Measurements from ENCODE around the gene TSSK2.

TSSK2 gene

GRCh38 chr22:19106886-19107729 is 24.0 kb upstream of the TSSK2 start:
- DNase-seq = no peak

DNA sequence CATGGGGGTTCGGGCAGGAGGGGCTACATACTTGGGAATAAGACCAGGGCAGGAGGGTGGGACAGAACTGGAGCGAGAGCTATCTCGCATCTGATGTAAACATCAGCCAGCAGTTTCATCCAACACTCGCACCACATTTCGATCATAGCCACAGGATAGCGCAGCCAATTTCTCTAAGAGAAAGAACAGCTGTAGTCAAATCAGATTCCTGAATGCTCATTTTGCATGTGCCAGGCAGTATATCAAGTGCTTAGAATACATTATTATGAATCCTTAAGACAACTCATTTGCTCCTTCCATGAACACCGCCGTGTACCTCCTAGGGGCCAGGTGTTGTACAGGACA is 23.4 kb upstream of the TSSK2 start:
- no peak for DNase-seq

DNA sequence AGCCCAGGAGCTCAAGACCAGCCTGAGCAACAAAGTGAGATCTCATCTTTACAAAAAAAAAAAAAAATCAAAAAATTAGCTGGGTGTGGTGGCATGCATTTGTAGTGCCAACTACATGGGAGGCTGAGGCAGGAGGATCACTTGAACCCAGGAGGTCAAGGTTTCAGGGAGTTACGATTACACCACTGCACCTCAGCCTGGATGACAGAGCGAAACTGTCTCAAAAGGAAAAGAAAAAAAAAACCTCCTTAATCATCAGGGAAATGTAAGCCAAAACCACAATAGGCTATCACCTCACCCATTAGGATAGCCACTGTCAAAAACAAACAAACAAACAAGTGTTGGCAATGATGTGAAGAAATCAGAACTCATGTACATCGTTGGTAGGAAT is 22.3 kb upstream of the TSSK2 start:
- DNase-seq = no peak

DNA sequence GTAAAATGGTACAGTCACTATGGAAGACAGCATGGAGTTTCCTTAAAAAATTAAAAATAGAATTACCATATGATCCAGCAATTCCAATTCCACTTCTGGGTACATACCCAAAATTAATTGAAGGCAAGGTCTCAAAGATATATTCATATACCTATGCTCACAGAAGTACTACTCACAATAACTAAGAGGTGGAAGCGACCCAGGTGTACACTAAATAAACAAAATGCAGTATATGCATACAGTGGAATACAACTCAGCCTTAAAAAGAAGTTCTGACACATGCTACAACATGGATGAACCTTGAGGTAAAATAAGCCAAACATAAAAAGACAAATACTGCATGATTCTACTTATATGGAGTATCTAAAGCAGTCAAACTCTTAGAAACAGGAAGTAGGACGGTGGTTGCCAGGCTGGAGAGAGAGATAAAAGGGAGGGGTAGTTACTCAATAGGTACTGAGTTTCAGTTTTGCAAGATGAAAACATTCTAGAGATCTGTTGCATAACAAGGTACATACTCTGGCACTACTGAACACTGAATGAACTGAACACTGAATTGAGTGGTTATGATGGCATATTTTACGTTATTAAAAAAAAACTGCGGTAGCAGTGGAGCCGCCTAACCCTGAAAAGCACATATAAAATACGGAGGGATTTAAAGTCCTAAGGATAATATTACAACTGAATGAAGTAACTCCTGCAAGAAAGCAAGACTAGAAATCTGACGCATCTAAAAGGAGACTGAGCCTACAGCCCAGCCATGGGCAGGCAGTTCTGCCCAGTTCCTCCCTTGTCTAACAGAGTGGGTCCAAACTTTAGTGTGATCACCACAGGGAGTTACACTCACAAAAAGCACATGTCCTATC is 21.7 kb upstream of the TSSK2 start:
- no peak for DNase-seq

GRCh38 chr22:19110064-19110458 is 21.0 kb upstream of the TSSK2 start:
- DNase-seq = no peak

GRCh38 chr22:19110646-19111045 is 20.5 kb upstream of the TSSK2 start:
- no peak for DNase-seq

GRCh38 chr22:19111140-19111539 is 20.0 kb upstream of the TSSK2 start:
- no peak for DNase-seq

GRCh38 chr22:19111584-19111983 is 19.5 kb upstream of the TSSK2 start:
- no peak for DNase-seq

DNA sequence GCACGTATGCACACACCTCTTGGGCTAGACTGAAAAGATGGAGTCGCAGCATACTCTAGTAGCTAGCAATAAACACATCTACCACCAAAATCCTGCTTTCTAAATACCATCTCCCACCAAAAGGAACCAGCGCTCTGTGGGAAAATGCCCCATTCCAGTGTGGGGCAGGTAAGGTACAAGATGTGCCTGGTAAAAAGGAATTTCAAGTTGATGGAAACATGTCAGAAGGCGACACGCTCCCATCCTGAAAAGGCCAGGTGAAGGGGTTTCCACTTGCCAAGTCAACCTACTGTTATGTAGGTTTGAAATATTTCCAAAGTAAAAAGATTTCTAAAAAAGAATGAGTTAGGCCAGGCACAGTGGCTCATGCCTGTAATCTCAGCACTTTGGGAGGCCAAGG is 17.7 kb upstream of the TSSK2 start:
- DNase-seq = no peak

DNA sequence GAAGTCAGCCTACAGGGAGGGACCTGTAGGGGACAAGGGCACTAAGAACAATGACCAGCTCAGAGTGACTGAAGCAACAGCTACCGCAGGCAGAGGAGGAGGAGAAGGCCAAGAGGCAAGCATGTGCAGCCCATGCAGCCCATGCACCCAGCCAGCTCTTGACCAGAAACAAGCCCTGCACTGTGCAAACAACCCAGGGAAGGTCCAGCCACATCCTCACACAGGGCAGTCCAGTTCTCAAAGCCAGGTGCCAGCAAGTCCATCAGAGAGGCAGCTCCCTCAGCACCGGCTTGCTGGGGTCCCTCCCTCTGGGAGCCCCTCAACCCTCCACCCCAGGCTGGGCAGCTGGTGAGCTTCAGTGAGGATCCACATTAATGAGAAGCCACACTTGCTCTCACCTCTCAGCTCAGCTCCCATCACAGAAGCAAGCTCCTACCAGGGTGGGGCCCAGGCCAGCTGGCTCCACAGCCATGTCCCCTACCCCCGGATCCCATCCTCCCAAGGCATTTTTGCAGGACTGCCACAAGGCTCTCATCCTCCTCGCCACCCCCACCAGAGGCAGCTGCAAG is 16.0 kb upstream of the TSSK2 start:
- no peak for DNase-seq

- DNase-seq = no peak
Observed at GRCh38 chr22:19115628-19116027, 15.5 kb upstream of the TSSK2 start.

DNA sequence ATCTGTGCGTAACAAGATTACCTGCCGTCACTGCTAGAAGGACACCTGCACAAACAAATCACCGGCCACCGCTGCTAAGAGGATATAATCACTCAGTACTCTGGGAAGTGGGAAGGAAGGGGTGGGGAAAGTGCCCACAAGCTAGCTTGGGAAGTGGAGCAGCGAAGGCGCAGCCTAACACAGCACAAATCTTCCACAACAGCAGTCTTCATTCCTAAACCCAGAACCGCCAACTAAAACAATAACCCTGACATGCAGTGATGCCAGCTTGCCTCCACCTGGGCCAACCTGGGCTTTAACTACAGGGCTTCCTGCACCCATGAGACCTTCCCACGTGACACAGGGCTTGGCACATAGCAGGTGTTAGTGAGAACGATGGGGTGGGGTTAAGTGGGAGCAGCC is 14.0 kb upstream of the TSSK2 start:
- DNase-seq = peak; percentile 79

DNA sequence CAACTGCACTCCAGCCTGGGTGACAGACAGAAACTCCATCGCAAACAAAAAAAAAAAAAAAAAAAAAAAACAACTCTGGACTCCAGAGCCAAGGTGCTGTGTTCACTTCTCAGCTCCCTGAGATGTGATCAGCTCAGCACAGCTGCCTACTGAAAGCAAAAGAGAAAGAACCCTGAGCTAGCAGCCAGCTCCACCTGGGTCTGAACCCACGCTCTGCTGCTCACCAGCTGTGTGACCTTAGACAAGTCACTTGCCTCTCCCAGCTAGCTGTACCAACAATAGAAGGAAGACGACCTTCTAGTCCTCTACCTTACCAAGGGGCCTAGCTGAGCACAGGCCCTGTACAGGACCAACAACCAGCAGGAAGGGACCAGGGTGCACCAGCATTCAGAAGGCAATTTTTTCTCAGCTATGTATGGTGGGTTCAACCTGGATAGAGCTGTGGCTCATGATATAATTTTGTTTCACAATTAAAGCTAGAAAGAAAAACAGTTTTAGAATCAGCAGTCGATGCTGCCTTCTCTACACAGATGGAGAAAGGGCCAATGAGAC is 12.7 kb upstream of the TSSK2 start:
- DNase-seq = no peak

DNA sequence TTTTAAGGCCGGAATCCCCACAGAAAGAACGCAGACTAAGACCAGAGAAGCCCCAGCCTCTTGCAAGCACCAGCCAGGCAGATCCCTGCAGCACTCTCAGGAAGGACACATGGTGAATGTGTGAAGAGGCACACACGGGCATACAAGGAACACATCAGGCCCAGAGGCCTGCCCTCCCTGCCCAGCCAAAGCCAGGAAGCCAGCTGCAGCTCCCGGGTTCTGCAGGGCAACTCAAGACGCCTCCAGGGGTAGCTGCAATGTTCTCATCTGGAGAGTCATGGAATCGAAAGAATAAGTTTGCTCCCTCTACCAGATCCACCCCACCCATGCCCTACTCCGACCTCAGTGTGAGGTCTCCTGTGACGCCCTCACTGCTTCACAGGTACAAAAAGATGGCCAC is 11.2 kb upstream of the TSSK2 start:
- no peak for DNase-seq

DNA sequence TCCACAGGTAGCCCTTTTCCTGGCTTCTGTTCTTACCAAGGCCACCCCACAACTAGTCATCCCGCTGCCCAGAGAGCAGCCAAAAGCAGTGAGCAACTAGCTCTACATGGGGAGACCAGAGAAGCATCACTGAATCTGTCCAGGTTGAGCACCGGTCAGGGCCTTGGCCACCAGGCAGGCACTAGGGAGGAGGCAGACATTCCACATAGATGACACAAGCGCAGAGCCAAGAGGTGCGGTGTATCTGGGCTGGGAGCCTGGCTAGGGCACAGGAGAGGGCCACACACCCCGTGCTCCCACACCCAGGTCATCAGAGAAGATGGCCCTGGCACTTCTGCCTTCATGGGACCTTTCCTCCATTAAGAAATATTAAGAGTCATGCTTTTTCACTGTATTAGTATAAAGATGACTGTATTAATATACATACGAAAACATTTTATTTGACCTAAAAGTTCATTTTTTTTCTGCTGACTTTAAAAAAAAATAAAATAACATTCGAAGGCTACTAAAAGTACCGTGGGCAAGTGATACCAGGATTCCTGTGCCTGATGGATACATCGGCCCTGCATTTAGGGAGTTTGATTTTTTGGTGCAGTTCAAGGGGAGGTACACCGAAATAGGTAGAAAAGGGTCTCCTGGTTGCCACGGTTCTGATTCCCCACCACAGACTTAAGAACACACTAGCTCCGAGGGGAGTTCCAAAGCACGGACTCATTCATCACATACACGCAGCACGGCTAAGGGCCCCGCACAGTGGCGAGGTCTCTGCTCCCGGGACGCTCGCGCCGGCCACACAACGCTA is 10.1 kb upstream of the TSSK2 start:
- DNase-seq = no peak

DNA sequence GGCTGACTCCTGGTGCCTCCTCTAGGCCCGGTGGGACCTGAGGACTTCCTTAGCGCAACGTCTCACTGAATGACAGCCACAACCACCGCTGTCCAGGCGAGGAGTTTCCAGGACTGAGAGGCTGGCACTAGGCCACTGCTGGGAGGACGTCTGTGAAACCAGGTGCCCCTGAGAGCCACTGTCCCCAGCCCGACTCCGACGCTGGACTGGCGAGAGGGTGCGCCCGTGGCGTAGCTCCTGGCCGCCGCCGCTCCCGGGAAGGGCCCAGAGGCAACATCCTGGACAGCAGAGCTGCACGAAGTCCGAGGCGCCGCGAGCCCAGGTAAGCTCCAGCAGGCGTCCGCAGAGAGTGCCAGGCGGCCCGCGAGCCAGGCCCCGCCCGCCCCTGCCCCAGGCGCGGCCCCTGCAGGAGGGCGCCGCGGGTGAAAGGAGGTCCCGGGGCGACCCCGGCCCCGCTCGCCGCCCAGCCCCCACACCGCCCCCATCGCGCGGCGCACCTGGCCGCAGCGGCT is 9.4 kb upstream of the TSSK2 start:
- peak; percentile 23 for DNase-seq

DNA sequence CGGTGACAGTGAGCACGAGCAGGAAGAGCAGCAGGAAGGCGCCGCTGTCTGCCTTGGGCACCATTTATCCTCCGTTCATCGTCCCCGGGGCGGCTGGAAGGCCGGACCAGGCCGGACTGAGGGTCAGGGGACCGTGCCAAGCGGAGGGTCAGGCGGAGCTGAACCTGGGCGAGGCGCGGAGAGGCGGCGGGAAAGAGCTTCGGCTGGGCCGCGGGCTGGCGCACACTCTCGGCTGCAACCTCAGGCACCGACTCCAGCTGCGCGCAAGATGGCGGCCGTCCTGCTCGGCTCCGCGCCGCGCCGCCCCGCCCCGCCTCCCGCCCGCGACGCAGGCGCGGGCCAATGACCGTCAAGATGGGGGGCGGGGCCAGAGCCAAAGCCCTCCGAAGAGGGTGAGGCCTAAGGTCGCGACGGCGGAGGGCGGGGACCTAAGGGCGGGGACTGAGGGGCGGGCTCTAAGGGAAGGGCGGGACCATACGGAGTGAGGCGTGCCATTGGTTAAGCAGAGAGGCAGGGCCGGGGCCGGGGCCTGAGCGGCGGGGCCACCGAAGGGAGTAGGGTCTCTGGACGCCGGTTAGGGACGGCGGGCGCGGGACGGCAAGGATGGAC is 8.9 kb upstream of the TSSK2 start, which contains the start of gene DGCR2:
TSS of gene DGCR2 (minus strand) at position 270 of the 609 bp plus-strand sequence. CDS start at position 64, 206 bp downstream.
- DNase-seq = peak; percentile 93

DNA sequence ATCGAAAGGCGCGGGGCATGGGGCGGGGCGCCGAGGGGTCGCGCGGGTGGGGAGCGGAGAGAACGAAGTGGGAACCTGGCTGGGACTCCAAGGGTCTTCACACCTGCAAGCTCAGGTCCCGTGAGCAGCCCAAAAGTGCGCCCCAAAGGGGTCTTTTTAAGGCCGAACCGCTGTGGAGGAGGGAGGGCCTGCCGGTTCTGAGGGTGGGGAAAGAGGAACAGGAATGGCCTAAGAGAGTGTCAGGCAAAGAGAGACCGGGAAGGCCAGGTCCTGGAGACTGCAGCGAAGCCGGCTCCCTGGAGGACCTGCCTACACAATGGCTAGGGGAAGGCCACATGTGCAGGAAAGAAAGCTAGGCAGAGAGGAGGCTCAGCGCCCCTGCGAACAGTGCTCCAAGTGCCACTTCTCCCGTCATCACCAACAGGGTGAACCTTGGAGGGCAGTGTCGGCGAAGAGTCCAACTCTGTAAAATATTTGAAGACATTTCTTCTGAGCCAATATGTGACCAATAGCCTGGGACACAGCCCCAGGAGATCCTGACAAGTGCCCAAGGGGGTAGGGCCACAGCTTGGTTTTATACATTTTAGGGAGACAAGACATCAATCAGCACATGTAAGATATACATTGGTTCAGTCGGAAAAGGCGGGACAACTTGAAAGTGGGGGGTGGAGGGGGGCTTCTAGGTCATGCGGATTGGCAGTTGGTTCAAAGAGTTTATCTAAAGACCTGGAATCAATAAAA is 8.2 kb upstream of the TSSK2 start:
- no peak for DNase-seq

DNA sequence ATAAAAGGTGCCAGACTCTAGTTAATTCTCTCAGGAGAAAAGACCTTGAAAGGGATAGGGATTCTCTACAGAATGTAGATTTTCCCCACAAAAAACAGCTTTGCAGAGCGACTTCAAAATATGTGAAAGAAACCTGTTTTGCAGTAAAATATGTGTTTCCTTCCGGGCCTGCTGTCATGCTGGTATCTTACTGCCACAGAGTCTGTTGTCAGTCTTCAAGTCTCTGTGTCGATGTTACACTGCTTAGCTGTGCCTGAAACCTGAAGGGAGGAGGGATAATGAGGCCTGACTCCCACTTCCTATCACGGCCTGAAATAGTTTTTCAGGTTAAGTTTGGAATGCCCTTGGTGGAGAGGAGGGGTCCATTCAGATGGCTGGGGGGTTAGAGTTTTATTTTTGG is 7.2 kb upstream of the TSSK2 start:
- no peak for DNase-seq

- DNase-seq = no peak
Observed at GRCh38 chr22:19124377-19124776, 6.7 kb upstream of the TSSK2 start.

GRCh38 chr22:19125011-19125410 is 6.1 kb upstream of the TSSK2 start:
- no peak for DNase-seq
